Vagina (tissue), 2 donors: ENCODE results near the gene EID1.
"Not testable (repeated sequence)": the region's sequence is repeated elsewhere in the genome, so short reads cannot be mapped to it uniquely, and the experiment has no call there.

Source experiments
- POLR2AphosphoS5 ChIP-seq, 2 donors: sonication (generic); formaldehyde crosslinking; IDR thresholded peaks; one replicate each; pipeline ENCODE4 v1.9.0; 2017; ENCODE audit warnings: antibody characterized with exemption in 2 of 2, mild to moderate bottlenecking in 2 of 2, low read depth in 1 of 2; ENCODE audit not compliant: insufficient read depth in 1 of 2
- TF ChIP-seq, protein P1 (sequence below), 3 experiments: fragments of 450-650 bp in 2 of 3; fragments of 200-600 bp in 1 of 3; sonication (generic) in 1 of 3; IDR thresholded peaks; one replicate each; pipeline ENCODE4 v1.5.1; 2017 to 2019; ENCODE audit warnings: antibody characterized with exemption in 3 of 3, mild to moderate bottlenecking in 2 of 3, moderate library complexity in 2 of 3

DNA sequence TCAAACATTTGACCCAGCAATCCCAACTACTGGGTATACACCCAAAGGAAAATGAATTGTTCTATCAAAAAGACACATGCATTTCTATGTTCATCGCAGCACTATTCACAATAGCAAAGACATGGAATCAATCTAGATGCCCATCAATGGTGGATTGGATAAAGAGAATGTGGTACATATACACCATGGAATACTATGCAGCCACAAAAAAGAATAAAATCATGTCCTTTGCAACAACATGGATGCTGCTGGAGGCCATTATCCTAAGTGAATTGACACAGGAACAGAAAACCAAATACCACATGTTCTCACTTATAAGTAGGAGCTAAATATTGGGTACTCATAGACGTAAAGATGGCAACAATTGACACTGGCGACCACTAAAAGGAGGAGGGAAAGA lies 23.5 kb upstream of the EID1 start:
- not testable (repeated sequence) for TF ChIP-seq POLR2AphosphoS5 (IDR thresholded peaks at IDR 0.05; ENCODE audit: insufficient read depth in 1 of 2, low read depth in 1 of 2)
- TF ChIP-seq, protein P1, sequence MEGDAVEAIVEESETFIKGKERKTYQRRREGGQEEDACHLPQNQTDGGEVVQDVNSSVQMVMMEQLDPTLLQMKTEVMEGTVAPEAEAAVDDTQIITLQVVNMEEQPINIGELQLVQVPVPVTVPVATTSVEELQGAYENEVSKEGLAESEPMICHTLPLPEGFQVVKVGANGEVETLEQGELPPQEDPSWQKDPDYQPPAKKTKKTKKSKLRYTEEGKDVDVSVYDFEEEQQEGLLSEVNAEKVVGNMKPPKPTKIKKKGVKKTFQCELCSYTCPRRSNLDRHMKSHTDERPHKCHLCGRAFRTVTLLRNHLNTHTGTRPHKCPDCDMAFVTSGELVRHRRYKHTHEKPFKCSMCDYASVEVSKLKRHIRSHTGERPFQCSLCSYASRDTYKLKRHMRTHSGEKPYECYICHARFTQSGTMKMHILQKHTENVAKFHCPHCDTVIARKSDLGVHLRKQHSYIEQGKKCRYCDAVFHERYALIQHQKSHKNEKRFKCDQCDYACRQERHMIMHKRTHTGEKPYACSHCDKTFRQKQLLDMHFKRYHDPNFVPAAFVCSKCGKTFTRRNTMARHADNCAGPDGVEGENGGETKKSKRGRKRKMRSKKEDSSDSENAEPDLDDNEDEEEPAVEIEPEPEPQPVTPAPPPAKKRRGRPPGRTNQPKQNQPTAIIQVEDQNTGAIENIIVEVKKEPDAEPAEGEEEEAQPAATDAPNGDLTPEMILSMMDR (IDR thresholded peaks at IDR 0.05), result not testable (repeated sequence)
